Endothelial cell of umbilical vein (primary cell): ENCODE data around the gene GXYLT2. TPM values are rescaled to one million over a fixed set of nuclear protein-coding genes. Genes with fewer than 3 reads are reported as not detected.

Experiments
- BruUV-seq: library from RNA; stranded (reverse); fragments of 400-500 nt; replicated peaks from 2 replicates; lab custom pipeline; 2021; lab: Mats Ljungman, UMichigan
- CTCF ChIA-PET: fragments of 300-600, 350-600 bp; sonication (Branson Sonifier 250); formaldehyde crosslinking; loops from one replicate; lab custom pipeline; 2021; ENCODE audit warnings: antibody characterized with exemption, inconsistent platforms; lab: Charles Lee
- POLR2A ChIA-PET: fragments of 300-600, 350-600 bp; sonication (Branson Sonifier 250); formaldehyde crosslinking; loops from one replicate; lab custom pipeline; 2021; ENCODE audit warnings: antibody characterized with exemption, inconsistent platforms; lab: Charles Lee
- DNase-seq: peaks from one replicate; pipeline ENCODE4 v3.0.0-alpha.2; 2011; ENCODE audit warnings: low read depth, low spot score
- FAIRE-seq: peaks from 2 replicates; lab custom pipeline; 2011; peaks lifted over from hg19 to GRCh38; lab: Jason Lieb, UNC
- H2AFZ ChIP-seq: 2 replicates; pipeline ENCODE4 v1.6.0; 2012; ENCODE audit warnings: low read depth, low read length, control low read depth, inconsistent platforms
- H3K27ac ChIP-seq: 2 replicates; pipeline ENCODE4 v1.5.1; 2011; ENCODE audit warnings: low read depth, mild to moderate bottlenecking, control low read depth, low read length, moderate library complexity; ENCODE audit not compliant: insufficient read depth
- H3K27me3 ChIP-seq, 2 experiments: 2 replicates each; pipeline versions ENCODE4 v1.6.0 to v1.6.1; 2011; ENCODE audit warnings: low read length in 2 of 2, mixed read lengths in 1 of 2; ENCODE audit not compliant: control insufficient read depth in 2 of 2, insufficient read depth in 2 of 2
- H3K36me3 ChIP-seq, 2 experiments: 2 replicates in 1 of 2; 3 replicates in 1 of 2; pipeline ENCODE4 v1.5.1; 2011; ENCODE audit warnings: low read length in 2 of 2, mild to moderate bottlenecking in 1 of 2, moderate library complexity in 1 of 2; ENCODE audit not compliant: control insufficient read depth in 2 of 2, insufficient read depth in 2 of 2; ENCODE audit errors: extremely low read depth in 1 of 2
- H3K4me1 ChIP-seq: 3 replicates; pipeline ENCODE4 v1.5.1; 2011; ENCODE audit warnings: mild to moderate bottlenecking, low read length; ENCODE audit not compliant: control insufficient read depth, insufficient read depth; ENCODE audit errors: extremely low read depth
- H3K4me2 ChIP-seq: 2 replicates; pipeline ENCODE4 v1.6.1; 2011; ENCODE audit warnings: low read length, control low read depth, mixed read lengths; ENCODE audit not compliant: insufficient read depth
- H3K4me3 ChIP-seq, 3 experiments: fragments of 200-600 bp in 1 of 3; sonication (generic), shearing (Covaris generic) in 1 of 3; replicated peaks in 1 of 3; 2 replicates each; pipeline ENCODE4 v1.5.1; 2011 to 2016; ENCODE audit warnings: control low read depth in 3 of 3, low read length in 3 of 3, mild to moderate bottlenecking in 2 of 3, inconsistent platforms in 1 of 3, low read depth in 1 of 3, moderate library complexity in 1 of 3; ENCODE audit not compliant: insufficient read depth in 1 of 3
- H3K79me2 ChIP-seq: 2 replicates; pipeline ENCODE4 v1.6.0; 2012; ENCODE audit warnings: low read length, inconsistent platforms; ENCODE audit not compliant: control insufficient read depth, insufficient read depth
- H3K9ac ChIP-seq: replicated peaks from 2 replicates; pipeline ENCODE3; 2011; ENCODE audit warnings: low read length, control low read depth; ENCODE audit not compliant: insufficient read depth; ENCODE audit errors: extremely low read depth
- H3K9me1 ChIP-seq: replicated peaks from 3 replicates; pipeline ENCODE4 v1.6.0; 2011; ENCODE audit warnings: mild to moderate bottlenecking, low read length; ENCODE audit not compliant: control insufficient read depth, insufficient read depth; ENCODE audit errors: extremely low read depth
- H3K9me3 ChIP-seq: replicated peaks from 2 replicates; pipeline ENCODE4 v1.5.1; 2012; ENCODE audit warnings: low read length, inconsistent platforms; ENCODE audit not compliant: control insufficient read depth, insufficient read depth
- H4K20me1 ChIP-seq: replicated peaks from 2 replicates; pipeline ENCODE3; 2011; ENCODE audit warnings: mild to moderate bottlenecking, low read length; ENCODE audit not compliant: control insufficient read depth, insufficient read depth; ENCODE audit errors: extremely low read depth
- CTCF ChIP-seq, 2 donors: IDR thresholded peaks; 1 replicate in 1 of 2; 2 replicates in 1 of 2; pipeline ENCODE4 v1.5.1; 2011; ENCODE audit warnings: low read length in 2 of 2, mild to moderate bottlenecking in 2 of 2, moderate library complexity in 2 of 2, control low read depth in 1 of 2, inconsistent platforms in 1 of 2, low read depth in 1 of 2; ENCODE audit not compliant: insufficient read depth in 1 of 2; ENCODE audit errors: extremely low read depth in 1 of 2
- EZH2 ChIP-seq: IDR thresholded peaks from 2 replicates; pipeline ENCODE4 v1.6.1; 2012; ENCODE audit warnings: borderline replicate concordance, low read depth, mild to moderate bottlenecking, moderate library complexity, low read length, inconsistent platforms; ENCODE audit not compliant: severe bottlenecking
- FOS ChIP-seq: IDR thresholded peaks from 2 replicates; pipeline ENCODE4 v1.6.1; 2011; ENCODE audit warnings: mild to moderate bottlenecking, low read length, moderate library complexity, borderline replicate concordance; ENCODE audit not compliant: insufficient read depth
- GATA2 ChIP-seq: IDR thresholded peaks from 2 replicates; pipeline ENCODE4 v1.7.0; 2011; ENCODE audit warnings: low read depth, mild to moderate bottlenecking, moderate library complexity, mixed read lengths, low read length; ENCODE audit not compliant: insufficient read length, insufficient read depth
- JUN ChIP-seq: IDR thresholded peaks from 2 replicates; pipeline ENCODE4 v1.6.1; 2011; ENCODE audit warnings: borderline replicate concordance, low read depth; ENCODE audit not compliant: insufficient read length, insufficient read depth
- MAX ChIP-seq: IDR thresholded peaks from 2 replicates; pipeline ENCODE4 v1.6.1; 2011; ENCODE audit not compliant: insufficient read depth, insufficient read length
- MYC ChIP-seq: IDR thresholded peaks from one replicate; pipeline ENCODE4 v1.6.1; 2011; ENCODE audit warnings: mild to moderate bottlenecking, low read depth, low read length
- POLR2A ChIP-seq: IDR thresholded peaks from 2 replicates; pipeline ENCODE4 v1.6.1; 2012; ENCODE audit warnings: low read depth, mild to moderate bottlenecking, control low read depth, low read length
- POLR2AphosphoS5 ChIP-seq: IDR thresholded peaks from 2 replicates; pipeline ENCODE4 v1.6.1; 2012; ENCODE audit warnings: low read depth, mild to moderate bottlenecking, control low read depth, low read length, moderate library complexity; ENCODE audit not compliant: insufficient read depth
- dilution Hi-C: fragments of 300-500 bp; cut with MboI; formaldehyde crosslinking; loops from one replicate; pipeline ENCODE4 v1.15.0; 2019; ENCODE audit warnings: low sequenced_read_pairs; ENCODE audit not compliant: extremely low pct_ligation_motif_present
- intact Hi-C: fragments of 100-400 bp; cut with micrococcal nuclease; formaldehyde crosslinking; loops from one replicate; pipeline ENCODE4 v1.10.0; 2022
- polyA plus RNA-seq, 4 experiments: library from polyadenylated mRNA; depleted of rRNA in 3 of 4; stranded (reverse) in 3 of 4; unstranded in 1 of 4; fragments of >200 nt; gene quantifications; 2 replicates each; pipeline versions ENCODE4 v1.2.1 to v1.2.3, GENCODE V29; 2011 to 2012; ENCODE audit warnings: missing spikeins in 1 of 4
- total RNA-seq: library from RNA; stranded (reverse); gene quantifications from 2 replicates; pipeline ENCODE4 v1.2.3, GENCODE V29; 2021

GXYLT2 gene
- total and polyA plus RNA-seq, 2 donors (not counting 3 experiments of a cell fraction or from before 2014, with no cell fraction given), result 0.07 to 0.24 TPM

DNA sequence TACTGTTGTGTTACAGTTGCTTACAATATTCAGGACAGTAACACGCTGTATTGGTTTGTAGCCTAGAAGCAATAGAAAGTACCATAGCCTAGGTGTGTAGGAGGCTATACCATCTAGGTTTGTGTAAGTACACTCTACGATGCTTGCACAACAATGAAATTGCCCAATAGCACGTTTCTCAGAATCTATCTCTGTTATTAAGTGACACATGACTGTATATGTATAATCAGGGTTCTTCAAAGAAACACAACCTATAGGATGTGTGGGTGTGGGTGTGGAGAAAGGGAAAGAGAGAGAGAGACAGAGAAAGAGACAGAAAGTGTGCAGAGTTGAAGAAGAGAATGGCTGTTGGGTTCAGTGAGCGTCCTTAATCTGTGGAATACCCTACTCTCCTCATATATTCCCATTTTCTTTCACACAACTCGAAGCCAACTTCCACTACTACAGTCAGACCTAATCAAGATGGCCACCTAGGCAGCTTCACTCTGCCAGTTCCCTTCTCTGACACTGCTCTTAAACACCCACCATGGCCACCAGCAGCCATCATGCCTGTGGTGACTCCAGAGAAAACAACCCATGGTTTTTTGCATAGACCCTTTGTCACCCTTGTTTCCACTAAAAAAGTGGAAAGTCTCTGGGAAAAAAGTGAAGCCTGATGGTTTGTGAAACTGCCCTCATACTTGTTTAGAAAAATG, 103.0 kb downstream of the GXYLT2 start:
- dilution Hi-C loops, result no loop called here
- H3K36me3 ChIP-seq, result no peaks in the 10 kb centered on the region
- H3K9me3 ChIP-seq, result no peaks in the 10 kb centered on the region
- FAIRE-seq (no peak), DNase-seq (no peak)
- BruUV-seq, result no TSS peak
- no peaks in the 10 kb centered on the region for H3K79me2 ChIP-seq
- no peak overlapping the region for H3K27ac ChIP-seq
- H2AFZ ChIP-seq, result no peak overlapping the region
- H3K4me3 ChIP-seq, result no peak overlapping the region
- H3K27me3 ChIP-seq, result no peaks in the 10 kb centered on the region
- POLR2A ChIA-PET, result no interaction called here
- no peak overlapping the region for H3K9ac ChIP-seq
- CTCF ChIA-PET, result interaction anchor here (8.8 kb wide), 1 partner anchor 66 kb away, joined by 69 read pairs; no protein-coding TSS in a partner anchor
- intact Hi-C loops, result no loop called here
- no peaks in the 10 kb centered on the region for H3K9me1 ChIP-seq
- TF ChIP-seq MYC (no peak), CTCF (IDR thresholded peaks at IDR 0.05; ENCODE audit: extremely low read depth in 1 of 2, insufficient read depth in 1 of 2, low read depth in 1 of 2, low read length in 2 of 2) (no peak), FOS (no peak), POLR2A (no peak), EZH2 (no peak), GATA2 (no peak), POLR2AphosphoS5 (no peak), JUN (no peak), MAX (no peak)
- no peaks in the 10 kb centered on the region for H4K20me1 ChIP-seq
- H3K4me2 ChIP-seq, result no peak overlapping the region
- H3K4me1 ChIP-seq, result no peaks in the 10 kb centered on the region
